ENCODE data around the gene TMEM121B. TPM values are rescaled to one million over a fixed set of nuclear protein-coding genes. Genes with fewer than 3 reads are reported as not detected.

TMEM121B gene
- total RNA-seq: 0.09 TPM in 1 of 2 replicates, not detected in the other

GRCh38 chr22:17121233-17122195 is at the start of gene TMEM121B:
Gene TMEM121B (minus strand): TSS chr22:17121360. CDS start chr22:17121127, 233 bp downstream.

GRCh38 chr22:17158568-17159503 is 37.7 kb upstream of the TMEM121B start, which contains the start of gene HDHD5:
Gene HDHD5 (minus strand): TSS chr22:17159277. CDS start chr22:17159251, 26 bp downstream.

GRCh38 chr22:17084554-17085276 is 36.4 kb downstream of the TMEM121B start, which contains the start of gene IL17RA:
Gene IL17RA (plus strand): TSS chr22:17085000. CDS start chr22:17085092, 92 bp downstream.

Other genes with a start within 250 kb of the TMEM121B start
- gene GAB4, start 113.1 kb downstream of the TMEM121B start, total RNA-seq: not detected in 2 replicates
- gene IL17RA, start 36.4 kb downstream of the TMEM121B start, total RNA-seq: 2.8 and 3.7 TPM in 2 replicates
- gene HDHD5, start 37.9 kb upstream of the TMEM121B start, total RNA-seq: 13.3 and 19.5 TPM in 2 replicates
- 13.1 and 13.6 TPM in 2 replicates for gene ADA2, start 98.1 kb upstream of the TMEM121B start, total RNA-seq
- not detected in 2 replicates for gene CECR2, start 248.1 kb upstream of the TMEM121B start, total RNA-seq

Data from bronchial smooth muscle cell (primary cell).